HG02759 (cell line): ENCODE data around the gene MADCAM1.

Source experiments
- ATAC-seq: cut with Tn5 transposase; IDR thresholded peaks from one replicate; pipeline ENCODE4 v1.9.1; 2021; ENCODE audit warnings: mild to moderate bottlenecking, moderate library complexity; ENCODE audit not compliant: unreplicated experiment

MADCAM1 gene

GRCh38 chr19:531009-531752 is 34.9 kb downstream of the MADCAM1 start:
- ATAC-seq, result peak; percentile 79

GRCh38 chr19:531753-532560 is 35.7 kb downstream of the MADCAM1 start, which contains the start of gene CDC34:
Gene CDC34 (plus strand): TSS chr19:531760. CDS start chr19:531932, 172 bp downstream.
- ATAC-seq, result no peak

GRCh38 chr19:532561-533363 is 36.5 kb downstream of the MADCAM1 start:
- no peak for ATAC-seq

- ATAC-seq, result no peak
Measured at GRCh38 chr19:533364-534058, 37.2 kb downstream of the MADCAM1 start.

GRCh38 chr19:534088-534487 is 37.8 kb downstream of the MADCAM1 start:
- no peak for ATAC-seq

- no peak for ATAC-seq
Measured at GRCh38 chr19:535017-535835, 38.9 kb downstream of the MADCAM1 start.

DNA sequence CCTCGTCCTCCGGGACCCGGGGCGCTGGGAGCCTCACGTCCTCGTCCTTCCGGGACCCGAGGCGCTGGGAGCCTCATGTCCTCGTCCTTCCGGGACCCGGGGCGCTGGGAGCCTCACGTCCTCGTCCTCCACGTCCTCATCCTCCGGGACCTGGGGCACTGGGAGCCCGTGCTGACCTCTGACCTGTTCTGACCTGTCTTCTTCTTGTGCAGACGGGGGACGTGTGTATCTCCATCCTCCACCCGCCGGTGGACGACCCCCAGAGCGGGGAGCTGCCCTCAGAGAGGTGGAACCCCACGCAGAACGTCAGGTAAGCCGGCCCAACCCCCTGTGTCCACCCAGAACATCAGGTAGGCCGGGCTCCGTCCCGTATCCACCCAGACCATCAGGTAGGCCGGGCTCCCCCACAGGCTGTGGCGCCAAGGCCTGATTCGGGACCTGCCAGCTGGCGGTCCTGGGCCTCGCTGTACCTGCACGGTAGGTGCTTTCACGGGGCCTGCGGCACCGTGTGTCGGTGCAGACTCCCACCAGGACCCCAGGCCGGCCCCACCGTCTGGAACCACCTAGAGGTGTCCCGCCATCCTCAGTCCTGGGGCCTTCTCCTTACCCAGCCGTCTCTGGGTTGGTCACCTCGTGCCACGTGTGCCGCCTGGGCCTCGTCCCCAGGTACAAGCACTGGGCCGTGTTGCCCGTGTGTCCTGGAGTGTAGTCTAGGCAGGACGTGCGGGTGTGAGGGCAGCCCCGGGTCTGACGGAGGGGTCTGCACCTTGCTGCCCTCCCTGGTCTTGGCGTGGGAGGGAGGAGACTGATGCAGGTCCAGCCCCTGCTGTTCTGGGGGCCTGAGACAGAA is 40.0 kb downstream of the MADCAM1 start:
- no peak for ATAC-seq

DNA sequence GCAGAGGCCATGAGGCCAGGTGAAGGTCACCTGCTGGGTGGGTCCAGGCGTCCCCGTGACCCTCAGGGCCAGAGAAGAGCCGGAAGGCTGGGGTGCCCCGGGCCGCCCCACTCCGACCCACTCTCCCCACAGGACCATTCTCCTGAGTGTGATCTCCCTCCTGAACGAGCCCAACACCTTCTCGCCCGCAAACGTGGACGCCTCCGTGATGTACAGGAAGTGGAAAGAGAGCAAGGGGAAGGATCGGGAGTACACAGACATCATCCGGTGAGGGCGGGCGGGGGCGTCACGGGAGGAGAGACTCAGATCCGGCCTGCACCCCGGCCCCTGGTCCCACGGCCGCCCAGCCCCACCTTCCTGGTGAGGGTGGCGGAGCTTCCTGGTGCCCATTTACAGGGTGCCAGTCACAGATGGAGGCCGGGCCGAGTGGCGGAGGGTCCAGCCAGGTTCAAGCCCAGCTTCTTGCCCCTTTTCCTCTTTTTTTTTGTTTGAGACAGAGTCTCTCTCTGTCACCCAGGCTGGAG is 40.7 kb downstream of the MADCAM1 start:
- no peak for ATAC-seq

DNA sequence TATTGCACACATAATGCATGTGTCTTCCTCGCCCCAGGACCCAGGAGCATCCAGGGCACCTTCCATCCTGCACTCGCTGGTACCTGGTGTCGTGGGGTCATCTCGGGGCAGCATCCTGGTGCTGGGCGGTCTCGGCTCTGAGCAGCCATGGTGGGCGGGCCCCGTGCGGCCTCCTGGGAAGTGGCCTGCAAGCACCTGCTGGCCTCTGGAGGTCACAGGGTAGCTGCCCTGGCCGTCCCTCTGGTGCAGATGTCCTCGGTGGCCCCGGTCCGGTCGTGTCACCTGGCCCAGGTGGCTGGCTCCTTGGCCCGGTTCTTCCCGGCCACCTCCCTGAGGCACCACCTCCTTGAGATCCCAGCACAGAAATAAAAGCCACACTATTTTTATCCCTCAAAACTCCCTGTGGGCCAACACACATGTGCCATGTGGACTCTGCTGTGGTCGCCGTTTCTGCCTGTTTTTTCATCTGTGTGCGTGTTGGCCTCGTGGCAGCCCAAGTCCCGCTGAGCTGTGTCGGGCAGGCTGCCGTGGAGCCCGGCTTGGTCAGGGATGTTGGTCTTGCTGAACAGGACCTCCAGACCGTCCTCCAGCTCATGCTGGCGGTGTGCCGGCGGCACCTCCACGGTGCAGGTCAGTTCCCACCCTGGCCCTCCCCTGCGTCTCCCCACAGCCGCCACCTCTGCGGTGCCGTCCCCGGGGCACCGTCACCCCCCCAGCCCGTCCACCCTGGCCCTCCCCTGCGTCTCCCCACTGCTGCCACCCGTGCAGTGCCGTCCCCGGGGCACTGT is 42.5 kb downstream of the MADCAM1 start:
- no peak for ATAC-seq

DNA sequence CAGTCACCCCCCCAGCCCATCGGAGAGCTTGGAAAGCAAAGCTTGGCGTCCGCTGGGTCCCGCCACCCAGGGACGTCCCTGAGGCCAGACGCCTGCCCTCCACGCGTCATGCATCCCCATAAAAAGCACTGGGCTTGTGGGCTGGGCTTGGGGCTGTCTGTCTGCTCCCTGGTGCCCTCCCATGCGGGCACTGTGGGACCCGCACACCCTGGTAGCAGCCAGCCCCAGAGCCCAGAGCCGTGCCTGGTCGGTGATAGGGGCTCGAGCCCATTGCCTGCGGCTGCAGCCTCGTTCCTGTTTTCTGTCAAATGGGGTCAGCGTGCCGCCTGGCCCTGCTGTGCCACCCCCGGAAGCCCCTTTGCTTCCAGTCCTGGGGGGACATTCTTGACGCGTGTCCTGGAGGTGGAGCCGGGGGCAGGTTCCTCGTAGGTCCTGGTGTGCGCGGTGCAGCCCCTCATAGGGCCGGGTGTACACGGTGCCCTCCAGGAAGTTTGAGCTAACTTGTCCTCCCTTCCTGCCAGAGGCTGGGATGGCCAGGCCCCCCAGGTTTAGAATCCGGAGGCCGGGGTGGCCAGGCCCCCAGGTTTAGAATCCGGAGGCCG is 43.2 kb downstream of the MADCAM1 start:
- ATAC-seq, result no peak

DNA sequence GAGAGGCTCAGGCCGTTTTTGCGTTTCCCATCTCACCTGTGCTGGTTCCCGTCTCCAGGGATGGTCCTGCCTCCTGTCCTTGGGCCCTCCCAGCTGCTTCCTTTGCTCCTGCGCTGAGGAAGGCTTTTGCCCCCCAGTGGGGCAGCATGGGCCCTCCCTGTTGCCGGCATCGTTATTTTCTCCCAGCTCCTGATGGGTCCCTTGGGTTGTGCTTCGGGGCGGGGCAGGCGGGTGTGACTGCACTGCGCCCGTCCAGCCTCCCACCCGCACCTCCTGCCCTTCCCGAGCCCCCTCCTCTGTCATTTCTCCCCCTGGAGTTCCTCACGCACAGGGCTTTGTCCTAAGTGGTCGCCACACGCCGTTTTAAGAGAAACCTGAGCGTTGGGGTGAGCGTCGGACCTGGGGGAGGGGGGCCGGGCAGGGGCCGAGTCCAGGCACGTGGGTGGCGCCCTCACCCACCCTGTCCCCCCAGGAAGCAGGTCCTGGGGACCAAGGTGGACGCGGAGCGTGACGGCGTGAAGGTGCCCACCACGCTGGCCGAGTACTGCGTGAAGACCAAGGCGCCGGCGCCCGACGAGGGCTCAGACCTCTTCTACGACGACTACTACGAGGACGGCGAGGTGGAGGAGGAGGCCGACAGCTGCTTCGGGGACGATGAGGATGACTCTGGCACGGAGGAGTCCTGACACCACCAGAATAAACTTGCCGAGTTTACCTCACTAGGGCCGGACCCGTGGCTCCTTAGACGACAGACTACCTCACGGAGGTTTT is 44.8 kb downstream of the MADCAM1 start:
- ATAC-seq, result no peak

- no peak for ATAC-seq
Measured at GRCh38 chr19:541699-542098, 45.4 kb downstream of the MADCAM1 start.

DNA sequence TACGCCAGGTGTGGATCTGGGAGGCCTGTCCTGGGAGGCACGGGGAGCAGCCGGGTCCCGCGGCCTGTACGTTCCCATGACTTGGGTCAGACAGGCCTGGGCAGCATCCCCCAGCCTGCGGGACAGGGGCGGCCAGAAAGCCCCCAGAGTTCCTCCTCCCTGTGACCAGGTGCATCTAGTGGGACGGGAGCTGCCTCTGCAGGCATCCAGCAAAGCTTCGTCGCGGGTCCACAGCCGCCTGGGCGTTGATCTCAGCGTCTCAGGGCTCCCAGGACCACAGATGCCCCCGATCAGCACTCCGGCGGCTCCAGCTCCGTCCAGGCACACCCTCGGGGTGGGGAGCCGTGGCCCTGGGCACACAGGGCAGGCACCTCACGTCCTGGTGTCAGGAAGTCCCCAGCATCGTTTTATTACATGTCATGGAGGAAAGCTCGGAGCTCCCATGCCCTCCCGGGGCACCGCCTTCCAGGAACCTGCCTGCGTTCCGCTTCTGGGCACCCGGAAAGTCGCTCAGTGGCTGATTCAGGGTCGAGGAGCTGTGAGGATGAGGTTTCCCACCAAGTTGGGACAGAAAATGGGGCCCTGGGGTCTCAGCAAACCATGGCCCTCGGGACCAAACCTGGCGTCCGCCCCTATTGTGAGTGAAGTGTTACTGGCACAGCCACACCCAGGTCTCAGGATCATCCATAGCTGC is 46.0 kb downstream of the MADCAM1 start:
- no peak for ATAC-seq

- ATAC-seq, result no peak
Measured at GRCh38 chr19:543910-544608, 47.8 kb downstream of the MADCAM1 start, which contains the start of gene GZMM. Gene GZMM (plus strand): TSS chr19:544053. CDS start chr19:544072, 19 bp downstream.

DNA sequence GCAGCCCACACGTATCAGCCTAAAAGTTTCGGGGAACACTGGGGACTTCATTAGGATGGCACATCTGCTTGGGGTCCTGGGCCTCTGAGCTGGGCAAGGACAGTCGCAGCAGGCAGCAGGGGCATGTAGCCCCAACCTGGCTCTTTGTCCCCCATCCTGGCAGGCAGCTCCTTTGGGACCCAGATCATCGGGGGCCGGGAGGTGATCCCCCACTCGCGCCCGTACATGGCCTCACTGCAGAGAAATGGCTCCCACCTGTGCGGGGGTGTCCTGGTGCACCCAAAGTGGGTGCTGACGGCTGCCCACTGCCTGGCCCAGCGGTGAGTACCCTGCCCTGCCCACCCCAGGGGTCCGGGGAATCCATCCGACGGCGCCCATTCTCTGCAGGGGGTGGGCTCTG is 50.8 kb downstream of the MADCAM1 start:
- ATAC-seq, result no peak
